Neutrophil (primary cell): Measurements from ENCODE around the gene GALE.
A peak's percentile ranks its signal among the peaks of the same experiment; 100 is the strongest.

ENCODE experiments used
- H3K27ac ChIP-seq: fragments of 200-600 bp; sonication (generic); 2 replicates; pipeline ENCODE4 v1.5.1; 2016; ENCODE audit warnings: mild to moderate bottlenecking, moderate library complexity
- H3K27me3 ChIP-seq: fragments of 200-600 bp; sonication (generic); 2 replicates; pipeline ENCODE4 v1.6.0; 2016; ENCODE audit warnings: mild to moderate bottlenecking
- H3K36me3 ChIP-seq: fragments of 200-600 bp; sonication (generic); 2 replicates; pipeline ENCODE4 v1.5.1; 2017
- H3K4me1 ChIP-seq, 2 experiments: fragments of 200-600 bp in 1 of 2; sonication (generic) in 1 of 2; 1 replicate in 1 of 2; 2 replicates in 1 of 2; pipeline versions ENCODE4 v1.5.1 to v1.6.1; 2013 to 2016; ENCODE audit warnings: low read depth in 1 of 2, low read length in 1 of 2, mild to moderate bottlenecking in 1 of 2, moderate library complexity in 1 of 2; ENCODE audit not compliant: control insufficient read depth in 1 of 2, insufficient read depth in 1 of 2
- H3K4me3 ChIP-seq, 2 experiments: fragments of 200-600 bp in 1 of 2; sonication (generic) in 1 of 2; 1 replicate in 1 of 2; 2 replicates in 1 of 2; pipeline ENCODE4 v1.5.1; 2013 to 2016; ENCODE audit warnings: low read depth in 1 of 2, low read length in 1 of 2, mild to moderate bottlenecking in 1 of 2, moderate library complexity in 1 of 2
- H3K9me3 ChIP-seq: fragments of 200-600 bp; sonication (generic); 2 replicates; pipeline ENCODE4 v1.5.1; 2016
- TF ChIP-seq, protein P1 (sequence below): fragments of 200-600 bp; sonication (generic); IDR thresholded peaks from 2 replicates; pipeline ENCODE4 v1.5.1; 2016; ENCODE audit warnings: antibody characterized with exemption

The GALE gene

DNA sequence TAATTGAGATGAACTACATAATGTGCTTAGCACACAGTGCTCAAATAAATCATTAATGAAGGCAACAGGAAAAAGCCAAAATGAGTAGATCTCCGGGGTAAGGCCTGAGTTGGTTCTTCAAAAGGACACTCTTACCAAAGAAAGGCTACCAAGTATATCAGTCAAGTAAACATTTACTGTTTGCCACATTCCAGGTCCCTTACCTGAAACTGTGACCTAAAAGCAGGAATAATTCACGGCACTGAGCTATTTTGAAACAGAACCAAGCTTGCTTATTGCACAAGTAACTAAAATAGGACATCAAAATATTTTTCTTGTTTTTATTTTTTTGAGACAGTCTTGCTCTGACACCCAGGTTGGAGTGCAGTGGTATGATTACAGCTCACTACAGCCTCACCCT is 24.3 kb downstream of the GALE start:
- Histone ChIP-seq H3K27me3 (no peaks in the 10 kb centered on the region), H3K9me3 (no peaks in the 10 kb centered on the region), H3K27ac (no peak overlapping the region), H3K4me1 (peaks cover 28 to 34% of the 10 kb centered on the region in 2 experiments), H3K4me3 (no peak overlapping the region), H3K36me3 (no peaks in the 10 kb centered on the region)
- TF ChIP-seq, protein P1, sequence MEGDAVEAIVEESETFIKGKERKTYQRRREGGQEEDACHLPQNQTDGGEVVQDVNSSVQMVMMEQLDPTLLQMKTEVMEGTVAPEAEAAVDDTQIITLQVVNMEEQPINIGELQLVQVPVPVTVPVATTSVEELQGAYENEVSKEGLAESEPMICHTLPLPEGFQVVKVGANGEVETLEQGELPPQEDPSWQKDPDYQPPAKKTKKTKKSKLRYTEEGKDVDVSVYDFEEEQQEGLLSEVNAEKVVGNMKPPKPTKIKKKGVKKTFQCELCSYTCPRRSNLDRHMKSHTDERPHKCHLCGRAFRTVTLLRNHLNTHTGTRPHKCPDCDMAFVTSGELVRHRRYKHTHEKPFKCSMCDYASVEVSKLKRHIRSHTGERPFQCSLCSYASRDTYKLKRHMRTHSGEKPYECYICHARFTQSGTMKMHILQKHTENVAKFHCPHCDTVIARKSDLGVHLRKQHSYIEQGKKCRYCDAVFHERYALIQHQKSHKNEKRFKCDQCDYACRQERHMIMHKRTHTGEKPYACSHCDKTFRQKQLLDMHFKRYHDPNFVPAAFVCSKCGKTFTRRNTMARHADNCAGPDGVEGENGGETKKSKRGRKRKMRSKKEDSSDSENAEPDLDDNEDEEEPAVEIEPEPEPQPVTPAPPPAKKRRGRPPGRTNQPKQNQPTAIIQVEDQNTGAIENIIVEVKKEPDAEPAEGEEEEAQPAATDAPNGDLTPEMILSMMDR: no peak

DNA sequence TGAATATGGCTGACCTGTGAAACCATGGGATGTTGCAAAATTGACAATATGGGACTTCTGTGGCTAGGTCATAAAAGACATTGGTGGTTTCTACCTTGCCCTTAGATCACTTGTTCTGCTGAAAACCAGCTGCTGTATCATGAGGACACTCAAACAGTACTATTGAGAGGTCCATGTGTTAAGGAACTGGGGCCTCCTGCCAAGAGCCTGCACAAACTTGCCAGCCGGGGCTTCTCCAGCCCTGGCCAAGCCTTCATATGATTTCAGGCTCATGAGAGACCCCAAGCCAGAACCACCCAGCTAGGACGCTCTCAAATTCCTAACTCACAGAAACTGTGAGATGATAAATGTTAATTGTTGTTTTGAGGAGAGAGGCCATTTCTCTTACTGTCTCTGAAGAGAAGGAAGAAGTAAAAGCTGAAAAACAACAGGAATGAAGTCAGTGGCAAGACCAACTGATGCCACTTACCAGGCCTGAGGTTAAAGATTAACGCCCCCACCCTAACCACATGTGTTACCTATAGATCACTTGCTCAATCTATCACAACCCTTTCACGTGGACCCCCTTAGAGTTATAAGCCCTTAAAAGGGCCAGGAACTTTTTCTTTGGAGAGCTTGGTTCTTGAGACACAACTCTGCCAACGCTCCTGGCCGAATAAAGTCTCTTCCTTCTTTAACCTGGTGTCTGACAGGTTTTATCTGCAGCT is 26.2 kb downstream of the GALE start:
- Histone ChIP-seq H3K4me3 (no peak overlapping the region), H3K36me3 (no peaks in the 10 kb centered on the region), H3K27me3 (no peaks in the 10 kb centered on the region), H3K9me3 (no peaks in the 10 kb centered on the region), H3K4me1 (peaks cover 17 to 23% of the 10 kb centered on the region in 2 experiments), H3K27ac (no peak overlapping the region)
- TF ChIP-seq, protein P1: no peak

DNA sequence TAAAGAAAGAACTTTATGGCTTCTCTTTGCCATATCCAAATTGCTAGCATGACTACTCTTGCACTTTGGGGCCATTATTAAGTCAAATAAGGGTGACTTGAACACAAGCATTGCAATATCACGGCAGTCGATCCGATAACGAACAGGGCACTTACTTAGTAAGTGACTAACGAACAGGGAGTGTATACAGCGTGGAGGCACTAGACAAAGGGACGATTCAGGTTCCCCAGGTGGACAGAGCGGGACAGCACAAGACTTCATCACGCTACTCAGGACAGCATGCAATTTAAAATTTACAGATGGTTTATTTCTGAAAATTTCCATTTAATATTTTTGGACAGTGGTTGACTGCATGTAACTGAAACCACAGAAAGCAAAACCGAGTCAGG is 27.7 kb downstream of the GALE start:
- Histone ChIP-seq H3K36me3 (no peaks in the 10 kb centered on the region), H3K27ac (no peak overlapping the region), H3K4me3 (no peak overlapping the region), H3K9me3 (no peaks in the 10 kb centered on the region), H3K4me1 (peaks cover 8 to 11% of the 10 kb centered on the region in 2 experiments), H3K27me3 (no peaks in the 10 kb centered on the region)
- TF ChIP-seq, protein P1: no peak

DNA sequence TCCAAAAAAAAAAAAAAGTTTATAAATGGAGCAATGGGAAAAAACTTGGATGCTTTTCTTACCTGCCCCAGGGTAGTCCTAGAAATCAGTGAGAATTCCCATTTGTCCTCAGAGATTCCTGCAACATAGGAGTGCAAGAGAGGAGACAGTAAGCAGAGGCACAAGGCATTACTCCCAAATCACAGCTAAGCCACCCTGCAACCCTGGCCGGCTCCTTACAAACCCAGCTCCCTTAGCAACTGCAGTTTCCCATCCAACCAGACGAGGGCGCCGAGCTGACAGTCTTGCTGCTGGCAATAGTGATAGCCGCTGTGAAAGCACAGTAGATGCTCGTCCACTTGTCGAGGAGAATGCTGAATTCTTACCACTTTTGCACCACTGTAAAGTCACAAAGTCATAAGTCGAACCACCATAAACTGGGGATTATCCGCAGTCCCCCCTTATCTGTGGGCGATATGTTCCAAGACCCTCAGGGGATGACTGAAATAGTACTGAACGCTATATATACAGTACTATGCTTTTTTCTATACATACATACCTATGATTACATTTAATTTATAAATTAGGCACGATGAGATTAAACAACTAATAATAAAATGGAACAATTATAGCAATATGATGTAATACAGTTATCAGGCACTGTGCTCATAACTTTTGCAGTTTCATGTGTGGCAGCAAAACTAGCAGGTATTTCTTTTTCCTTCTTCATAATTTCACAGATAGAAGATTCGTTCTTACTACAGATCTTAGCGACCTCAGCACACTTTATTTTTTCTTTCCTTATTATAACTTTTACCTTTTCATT is 28.3 kb downstream of the GALE start:
- TF ChIP-seq, protein P1: peak; percentile 94
- Histone ChIP-seq H3K4me1 (peaks cover 2 to 6% of the 10 kb centered on the region in 2 experiments), H3K9me3 (no peaks in the 10 kb centered on the region), H3K27ac (peak overlapping the region; percentile 21), H3K4me3 (no peak overlapping the region), H3K36me3 (no peaks in the 10 kb centered on the region), H3K27me3 (no peaks in the 10 kb centered on the region)

DNA sequence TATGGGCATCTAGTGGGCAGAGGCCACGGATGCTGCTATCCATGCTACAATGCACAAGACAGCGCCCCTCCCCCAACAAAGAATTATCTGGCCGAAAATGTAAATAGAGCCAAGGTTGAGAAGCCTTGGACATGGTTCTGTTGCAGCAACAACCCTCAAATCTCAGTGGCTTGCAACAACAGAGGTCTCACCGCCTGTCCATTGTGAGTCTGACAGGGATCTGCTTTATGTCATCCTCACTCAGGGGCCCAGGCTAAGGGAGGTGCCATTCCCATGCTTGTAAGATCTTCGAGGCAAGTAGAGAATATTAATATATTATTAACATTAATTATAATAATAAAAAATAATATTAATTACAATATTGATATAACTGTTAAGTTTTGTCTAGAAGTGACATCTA is 31.8 kb downstream of the GALE start:
- Histone ChIP-seq H3K36me3 (peaks cover 9% of the 10 kb centered on the region), H3K9me3 (no peaks in the 10 kb centered on the region), H3K27me3 (no peaks in the 10 kb centered on the region), H3K4me1 (peaks cover 0 to 4% of the 10 kb centered on the region in 2 experiments), H3K4me3 (no peak overlapping the region), H3K27ac (no peak overlapping the region)
- TF ChIP-seq, protein P1: no peak
